Lower lobe of right lung (tissue), 2 donors: ENCODE data around the gene HIVEP2. TPM values are rescaled to one million over a fixed set of nuclear protein-coding genes. Genes with fewer than 3 reads are reported as not detected.

ENCODE experiments used
- ATAC-seq, 2 donors: fragments of 200-7000 bp; cut with Tn5 transposase; one replicate each; pipeline ENCODE4 v1.9.1; 2020 to 2022; ENCODE audit warnings: mild to moderate bottlenecking in 2 of 2, moderate library complexity in 2 of 2
- DNase-seq: peaks from one replicate; pipeline ENCODE4 v3.0.0-alpha.2; 2020
- H3K27ac ChIP-seq: fragments of 200-600 bp; one replicate; pipeline ENCODE4 v1.8.0; 2022
- H3K27me3 ChIP-seq: fragments of 200-600 bp; one replicate; pipeline ENCODE4 v1.8.0; 2022; ENCODE audit warnings: low read depth
- H3K36me3 ChIP-seq: fragments of 200-600 bp; one replicate; pipeline ENCODE4 v1.8.0; 2022; ENCODE audit warnings: mild to moderate bottlenecking
- H3K4me1 ChIP-seq: fragments of 200-600 bp; one replicate; pipeline ENCODE4 v1.8.0; 2022
- H3K4me3 ChIP-seq: fragments of 200-600 bp; one replicate; pipeline ENCODE4 v1.8.0; 2022; ENCODE audit warnings: mild to moderate bottlenecking
- H3K9me3 ChIP-seq: fragments of 200-600 bp; one replicate; pipeline ENCODE4 v1.8.0; 2022
- CTCF ChIP-seq: fragments of 200-600 bp; IDR thresholded peaks from one replicate; pipeline ENCODE4 v1.8.0; 2022; ENCODE audit warnings: antibody characterized with exemption, mild to moderate bottlenecking
- intact Hi-C: fragments of 100-400 bp; cut with DNase I; formaldehyde crosslinking; loops from one replicate; pipeline ENCODE4 v1.11.0; 2022
- total RNA-seq: library from RNA; stranded (reverse); fragmentation: NEBNext Ultra II Directional; extraction: Animal tissue kit (Norgen Biotek cat#: 25700); gene quantifications from one replicate; pipeline ENCODE4 v1.2.1, GENCODE V29; 2021
- donor health status: DM: no; HTN: yes; CAD: no; lungs with severe emphysema.

HIVEP2 gene
- total RNA-seq, 1 donor from 2014 or later: 13.1 TPM

GRCh38 chr6:142902636-142903053, 42.3 kb downstream of the HIVEP2 start:
- no peak for TF ChIP-seq CTCF
- no peaks in the 10 kb centered on the region for H3K27me3 ChIP-seq
- H3K27ac ChIP-seq: peak overlapping the region; percentile 57
- H3K4me1 ChIP-seq: peaks cover 15% of the 10 kb centered on the region
- no peak overlapping the region for H3K4me3 ChIP-seq
- H3K36me3 ChIP-seq: no peaks in the 10 kb centered on the region
- intact Hi-C loops: no loop called here
- DNase-seq: peak; percentile 62
- peak; percentile 88 to 91 for ATAC-seq
- no peaks in the 10 kb centered on the region for H3K9me3 ChIP-seq

- Histone ChIP-seq H3K27ac (no peak overlapping the region), H3K27me3 (no peaks in the 10 kb centered on the region), H3K36me3 (no peaks in the 10 kb centered on the region), H3K4me1 (peaks cover 15% of the 10 kb centered on the region), H3K9me3 (no peaks in the 10 kb centered on the region), H3K4me3 (no peak overlapping the region)
- DNase-seq (no peak), ATAC-seq (no peak)
- intact Hi-C loops: no loop called here
- no peak for TF ChIP-seq CTCF
Observed at GRCh38 chr6:142901611-142902010, 43.4 kb downstream of the HIVEP2 start.

- Histone ChIP-seq H3K36me3 (no peaks in the 10 kb centered on the region), H3K9me3 (no peaks in the 10 kb centered on the region), H3K4me3 (no peak overlapping the region), H3K27ac (no peak overlapping the region), H3K4me1 (peaks cover 15% of the 10 kb centered on the region), H3K27me3 (no peaks in the 10 kb centered on the region)
- ATAC-seq (no peak), DNase-seq (no peak)
- no peak for TF ChIP-seq CTCF
- intact Hi-C loops: no loop called here
Observed at GRCh38 chr6:142900227-142900971, 44.6 kb downstream of the HIVEP2 start.

DNA sequence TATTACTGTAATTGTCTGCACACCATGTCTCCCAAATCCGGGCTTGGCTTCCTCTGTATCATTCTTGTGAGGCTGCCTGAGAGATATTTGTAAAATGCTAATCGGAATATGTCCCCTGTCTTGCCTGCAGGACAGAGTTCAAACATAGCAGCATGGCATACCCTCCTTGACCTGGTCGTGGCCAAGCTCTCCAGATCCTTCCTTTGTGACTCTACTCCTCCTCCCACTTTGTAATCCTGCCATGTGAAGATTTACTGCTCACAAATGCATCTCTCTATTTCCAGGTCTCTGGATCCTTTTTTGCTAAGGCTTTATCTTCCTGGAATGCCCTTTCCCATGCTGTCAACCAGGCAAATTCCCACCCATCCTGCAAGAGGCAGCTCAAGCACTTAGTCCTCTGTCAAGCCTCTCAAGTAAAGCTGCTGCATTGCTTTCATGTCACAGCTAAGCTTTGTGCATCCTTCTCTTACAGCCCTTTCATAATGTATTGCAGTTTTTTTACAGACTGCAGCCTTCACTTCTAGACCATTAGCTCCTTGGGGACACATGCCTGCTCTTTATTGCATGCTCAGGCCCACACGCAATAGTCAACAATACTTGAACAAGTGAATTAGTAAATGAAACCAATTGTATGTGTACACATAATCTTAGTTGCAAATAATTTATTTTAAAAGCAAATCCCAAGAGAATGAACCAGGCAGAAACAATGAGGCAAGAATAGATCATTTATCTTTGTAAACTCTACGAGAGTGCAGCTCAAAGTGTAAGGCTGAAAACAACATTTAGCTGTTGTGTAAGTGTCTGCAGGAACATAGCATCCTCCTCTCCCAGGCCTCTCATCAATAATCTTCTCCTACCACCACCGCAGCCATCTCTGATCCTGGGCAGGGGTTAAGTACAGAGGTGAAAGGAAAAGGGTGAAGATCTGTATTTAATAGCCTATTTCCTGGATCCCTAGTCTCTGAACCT, 45.8 kb downstream of the HIVEP2 start:
- H3K9me3 ChIP-seq: no peaks in the 10 kb centered on the region
- no peak for ATAC-seq

More for the DNA sequence above, 45.8 kb downstream of the HIVEP2 start:
- H3K4me3 ChIP-seq: no peak overlapping the region
- no peaks in the 10 kb centered on the region for H3K27me3 ChIP-seq
- no peak for TF ChIP-seq CTCF
- peaks cover 15% of the 10 kb centered on the region for H3K4me1 ChIP-seq
- H3K27ac ChIP-seq: no peak overlapping the region
- intact Hi-C loops: no loop called here
- H3K36me3 ChIP-seq: no peaks in the 10 kb centered on the region
- no peak for DNase-seq
